ENCODE measurements around the gene ELMO1.

GRCh38 chr7:37211097-37211880, 237.4 kb downstream of the ELMO1 start:
- TF ChIP-seq ZNF430 (CRISPR knock-in tag; IDR thresholded peaks at IDR 0.05) (no peak), PPARG (CRISPR knock-in tag; conservative IDR thresholded peaks at IDR 0.05) (no peak), ATF6 (CRISPR knock-in tag; conservative IDR thresholded peaks at IDR 0.05) (no peak), KAT2B (IDR thresholded peaks at IDR 0.05; ENCODE audit: borderline replicate concordance, low read depth, low read length) (no peak), PHB2 (IDR thresholded peaks at IDR 0.05; ENCODE audit: partially characterized antibody) (no peak), SAFB2 (CRISPR knock-in tag; IDR thresholded peaks at IDR 0.05; ENCODE audit: borderline replicate concordance, low read depth) (no peak), CHD4 (IDR thresholded peaks at IDR 0.05; ENCODE audit: borderline replicate concordance, low read length) (no peak), MXD3 (CRISPR knock-in tag; IDR thresholded peaks at IDR 0.05) (no peak), POLR2A (IDR thresholded peaks at IDR 0.05; ENCODE audit: insufficient read depth in 1 of 2, low read depth in 2 of 2, low read length in 2 of 2) (no peak), CTCF (CRISPR knock-in tag; IDR thresholded peaks at IDR 0.05) (no peak), REST (IDR thresholded peaks at IDR 0.05; ENCODE audit: borderline replicate concordance in 1 of 2, low read depth in 1 of 2, low read length in 2 of 2) (no peak), SNAPC2 (CRISPR knock-in tag; IDR thresholded peaks at IDR 0.05) (no peak)

All from HepG2 (cell line).